ENCODE results near the gene CPN2.
A peak's percentile ranks its signal among the peaks of the same experiment; 100 is the strongest.

CPN2 gene

GRCh38 chr3:194351080-194351672 is at the start of gene CPN2:
TSS of gene CPN2 (minus strand) at chr3:194351328. CDS start at chr3:194342702, 8,626 bp downstream.
- no peak for DNase-seq (ENCODE audit: low read depth in 2 of 2)

GRCh38 chr3:194399874-194400411 is 48.8 kb upstream of the CPN2 start:
- no peak for DNase-seq (ENCODE audit: low read depth in 2 of 2)

- DNase-seq (ENCODE audit: low read depth in 2 of 2), result no peak
These were observed 48.0 kb upstream of the CPN2 start, which contains the start of gene GP5 for GRCh38 chr3:194399166-194399565. TSS of gene GP5 (minus strand) at chr3:194399266. CDS start at chr3:194398282, 984 bp downstream.

- no peak for DNase-seq (ENCODE audit: low read depth in 2 of 2)
These were observed 46.7 kb upstream of the CPN2 start for GRCh38 chr3:194397757-194398312.

GRCh38 chr3:194396859-194397756 is 46.0 kb upstream of the CPN2 start:
- DNase-seq (ENCODE audit: low read depth in 2 of 2), result no peak

GRCh38 chr3:194396539-194396858 is 45.4 kb upstream of the CPN2 start:
- no peak for DNase-seq (ENCODE audit: low read depth in 2 of 2)

- peak in 1 of 2 donors; percentile 21 for DNase-seq (ENCODE audit: low read depth in 2 of 2)
These were observed 44.8 kb upstream of the CPN2 start for GRCh38 chr3:194395778-194396538.

- DNase-seq (ENCODE audit: low read depth in 2 of 2), result no peak
These were observed 44.1 kb upstream of the CPN2 start for GRCh38 chr3:194395212-194395611.

- DNase-seq (ENCODE audit: low read depth in 2 of 2), result no peak
These were observed 41.4 kb upstream of the CPN2 start for GRCh38 chr3:194392576-194392975.

GRCh38 chr3:194390835-194391234 is 39.7 kb upstream of the CPN2 start:
- DNase-seq (ENCODE audit: low read depth in 2 of 2), result no peak

- DNase-seq (ENCODE audit: low read depth in 2 of 2), result no peak
These were observed 38.1 kb upstream of the CPN2 start for GRCh38 chr3:194389269-194389668.

GRCh38 chr3:194387926-194388418 is 36.8 kb upstream of the CPN2 start:
- DNase-seq (ENCODE audit: low read depth in 2 of 2), result no peak

- DNase-seq (ENCODE audit: low read depth in 2 of 2), result no peak
These were observed 36.1 kb upstream of the CPN2 start for GRCh38 chr3:194387276-194387675.

GRCh38 chr3:194386648-194387047 is 35.5 kb upstream of the CPN2 start:
- no peak for DNase-seq (ENCODE audit: low read depth in 2 of 2)

GRCh38 chr3:194386066-194386465 is 34.9 kb upstream of the CPN2 start:
- no peak for DNase-seq (ENCODE audit: low read depth in 2 of 2)

GRCh38 chr3:194384569-194385001 is 33.5 kb upstream of the CPN2 start:
- no peak for DNase-seq (ENCODE audit: low read depth in 2 of 2)

- no peak for DNase-seq (ENCODE audit: low read depth in 2 of 2)
These were observed 33.0 kb upstream of the CPN2 start for GRCh38 chr3:194384156-194384555.

GRCh38 chr3:194383276-194383940 is 32.3 kb upstream of the CPN2 start:
- DNase-seq (ENCODE audit: low read depth in 2 of 2), result no peak

GRCh38 chr3:194382892-194383223 is 31.7 kb upstream of the CPN2 start:
- DNase-seq (ENCODE audit: low read depth in 2 of 2), result no peak

- DNase-seq (ENCODE audit: low read depth in 2 of 2), result no peak
These were observed 31.2 kb upstream of the CPN2 start for GRCh38 chr3:194382196-194382891.

GRCh38 chr3:194381460-194381875 is 30.3 kb upstream of the CPN2 start:
- DNase-seq (ENCODE audit: low read depth in 2 of 2), result no peak

Measured in stimulated activated CD4-positive, alpha-beta T cell treated with anti-CD3 and anti-CD28 coated beads, Interleukin-1b, Interleukin-23, amount 100 ng/mL, for 1 hour (primary cell).